Astrocyte (in vitro differentiated cells and primary cell): ENCODE results near the gene PRR5L.

ENCODE experiments used
- CTCF ChIP-seq: IDR thresholded peaks from 2 replicates; pipeline ENCODE4 v1.5.1; 2011; ENCODE audit warnings: low read depth, mild to moderate bottlenecking, inconsistent platforms, low read length, moderate library complexity; ENCODE audit not compliant: insufficient read depth
- EZH2 ChIP-seq: IDR thresholded peaks from 2 replicates; pipeline ENCODE4 v1.6.1; 2012; ENCODE audit warnings: mild to moderate bottlenecking, low read length, inconsistent platforms; ENCODE audit not compliant: insufficient read depth

- TF ChIP-seq CTCF (no peak), EZH2 (no peak)
These were observed 103.1 kb downstream of the PRR5L start for GRCh38 chr11:36399236-36399635.
